ENCODE data around the gene TRMO. TPM values are rescaled to one million over a fixed set of nuclear protein-coding genes. Genes with fewer than 3 reads are reported as not detected.

TRMO gene
- total and polyA plus RNA-seq, 9 of the 15 experiments (the other 6 are each of a cell fraction or from before 2014, with no cell fraction given), result 5.6 to 22.4 (median 16.2) TPM

DNA sequence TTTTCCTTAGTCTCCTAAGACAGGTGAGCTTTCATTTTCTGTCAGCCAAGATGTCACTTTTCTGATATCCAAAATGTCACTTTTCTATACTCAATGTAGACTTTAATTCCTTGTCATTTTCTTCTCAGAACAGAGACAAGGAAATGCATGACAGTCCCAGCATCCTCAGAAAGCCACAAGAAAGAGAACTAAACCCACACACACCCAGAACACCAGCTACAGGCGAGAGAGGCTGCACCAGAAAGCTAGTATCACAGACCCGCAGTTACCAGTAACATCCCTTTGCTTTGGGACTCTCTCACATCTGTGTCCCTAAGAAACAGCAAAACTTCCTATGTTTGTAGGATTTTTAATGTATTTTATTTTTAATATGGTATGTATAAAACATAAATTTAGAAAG lies 17.1 kb downstream of the TRMO start:
- no peak overlapping the region for H3K9ac ChIP-seq (ENCODE audit: insufficient read depth in 1 of 2, low read depth in 2 of 2, low read length in 2 of 2)
- H3K27me3 ChIP-seq (ENCODE audit: control insufficient read depth in 2 of 2, insufficient read depth in 2 of 2, low read length in 2 of 2), result no peaks in the 10 kb centered on the region
- H3K36me3 ChIP-seq (ENCODE audit: control insufficient read depth, insufficient read depth, low read length), result peaks cover 38% of the 10 kb centered on the region
- no peak overlapping the region for H2AFZ ChIP-seq (ENCODE audit: low read depth, low read length)
- in situ Hi-C loops (cut with MboI), result loop anchor here (25.0 kb wide), 2 partner anchors 357 to 882 kb away; partner anchors contain the start of genes ANKS6 and TBC1D2
- no peak for DNase-seq (ENCODE audit: extremely low read depth in 1 of 4, low spot score in 3 of 4)
- H3K27ac ChIP-seq (ENCODE audit: extremely low read depth, low read depth, low read length), result no peak overlapping the region
- TF ChIP-seq, protein P1, sequence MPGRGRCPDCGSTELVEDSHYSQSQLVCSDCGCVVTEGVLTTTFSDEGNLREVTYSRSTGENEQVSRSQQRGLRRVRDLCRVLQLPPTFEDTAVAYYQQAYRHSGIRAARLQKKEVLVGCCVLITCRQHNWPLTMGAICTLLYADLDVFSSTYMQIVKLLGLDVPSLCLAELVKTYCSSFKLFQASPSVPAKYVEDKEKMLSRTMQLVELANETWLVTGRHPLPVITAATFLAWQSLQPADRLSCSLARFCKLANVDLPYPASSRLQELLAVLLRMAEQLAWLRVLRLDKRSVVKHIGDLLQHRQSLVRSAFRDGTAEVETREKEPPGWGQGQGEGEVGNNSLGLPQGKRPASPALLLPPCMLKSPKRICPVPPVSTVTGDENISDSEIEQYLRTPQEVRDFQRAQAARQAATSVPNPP (IDR thresholded peaks at IDR 0.05; ENCODE audit: borderline replicate concordance, insufficient read depth, insufficient read length), result no peak
- TF ChIP-seq ZNF830 (CRISPR knock-in tag; IDR thresholded peaks at IDR 0.05) (no peak), PHTF2 (CRISPR knock-in tag; IDR thresholded peaks at IDR 0.05) (no peak), ARID2 (IDR thresholded peaks at IDR 0.05) (no peak)
- TF ChIP-seq, protein P2, sequence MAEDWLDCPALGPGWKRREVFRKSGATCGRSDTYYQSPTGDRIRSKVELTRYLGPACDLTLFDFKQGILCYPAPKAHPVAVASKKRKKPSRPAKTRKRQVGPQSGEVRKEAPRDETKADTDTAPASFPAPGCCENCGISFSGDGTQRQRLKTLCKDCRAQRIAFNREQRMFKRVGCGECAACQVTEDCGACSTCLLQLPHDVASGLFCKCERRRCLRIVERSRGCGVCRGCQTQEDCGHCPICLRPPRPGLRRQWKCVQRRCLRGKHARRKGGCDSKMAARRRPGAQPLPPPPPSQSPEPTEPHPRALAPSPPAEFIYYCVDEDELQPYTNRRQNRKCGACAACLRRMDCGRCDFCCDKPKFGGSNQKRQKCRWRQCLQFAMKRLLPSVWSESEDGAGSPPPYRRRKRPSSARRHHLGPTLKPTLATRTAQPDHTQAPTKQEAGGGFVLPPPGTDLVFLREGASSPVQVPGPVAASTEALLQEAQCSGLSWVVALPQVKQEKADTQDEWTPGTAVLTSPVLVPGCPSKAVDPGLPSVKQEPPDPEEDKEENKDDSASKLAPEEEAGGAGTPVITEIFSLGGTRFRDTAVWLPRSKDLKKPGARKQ (CRISPR knock-in tag; IDR thresholded peaks at IDR 0.05), result no peak
- TF ChIP-seq, protein P3, sequence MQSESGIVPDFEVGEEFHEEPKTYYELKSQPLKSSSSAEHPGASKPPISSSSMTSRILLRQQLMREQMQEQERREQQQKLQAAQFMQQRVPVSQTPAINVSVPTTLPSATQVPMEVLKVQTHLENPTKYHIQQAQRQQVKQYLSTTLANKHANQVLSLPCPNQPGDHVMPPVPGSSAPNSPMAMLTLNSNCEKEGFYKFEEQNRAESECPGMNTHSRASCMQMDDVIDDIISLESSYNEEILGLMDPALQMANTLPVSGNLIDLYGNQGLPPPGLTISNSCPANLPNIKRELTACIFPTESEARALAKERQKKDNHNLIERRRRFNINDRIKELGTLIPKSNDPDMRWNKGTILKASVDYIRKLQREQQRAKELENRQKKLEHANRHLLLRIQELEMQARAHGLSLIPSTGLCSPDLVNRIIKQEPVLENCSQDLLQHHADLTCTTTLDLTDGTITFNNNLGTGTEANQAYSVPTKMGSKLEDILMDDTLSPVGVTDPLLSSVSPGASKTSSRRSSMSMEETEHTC (IDR thresholded peaks at IDR 0.05), result no peak
- no peak for FAIRE-seq
- ChIA-PET POLR2A (interaction anchor here (1.2 kb wide), 2 partner anchors 15 to 17 kb away, joined by 4 to 5 read pairs; partner anchors contain the start of gene TRMO), CTCF (ENCODE audit: low intra/inter-chr PET ratio) (no interaction called here)
- H3K4me1 ChIP-seq (replicated peaks in 1 of 2; ENCODE audit: control insufficient read depth in 2 of 2, insufficient read depth in 2 of 2, low read length in 2 of 2), result no peaks in the 10 kb centered on the region; a peak in 2 of 5 replicates
- ATAC-seq, result no peak
- no peaks in the 10 kb centered on the region for H3K9me3 ChIP-seq (replicated peaks; ENCODE audit: control insufficient read depth, insufficient read depth, low read depth, low read length)
- H4K20me1 ChIP-seq (replicated peaks; ENCODE audit: control insufficient read depth, insufficient read depth, low read length), result no peaks in the 10 kb centered on the region
- H3K4me2 ChIP-seq (ENCODE audit: insufficient read depth, low read length), result no peak overlapping the region
- intact Hi-C loops (cut with micrococcal nuclease), result no loop called here
- H3K9me1 ChIP-seq (ENCODE audit: control insufficient read depth, insufficient read depth, low read length), result no peaks in the 10 kb centered on the region
- H3K79me2 ChIP-seq (ENCODE audit: control insufficient read depth, insufficient read depth, low read length), result no peaks in the 10 kb centered on the region
- WGBS (ENCODE audit: insufficient coverage, low coverage, missing lambda C conversion rate), result 100% methylated on average over 2 of the region's 2 CpGs
- no peak overlapping the region for H3K4me3 ChIP-seq
- BruUV-seq (replicated peaks), result no TSS peak
